Measurements from ENCODE around the gene ACSS3. TPM values are rescaled to one million over a fixed set of nuclear protein-coding genes. Genes with fewer than 3 reads are reported as not detected.

Gene ACSS3
- total RNA-seq, 1 experiment from 2014 or later, result 0.70 TPM

DNA sequence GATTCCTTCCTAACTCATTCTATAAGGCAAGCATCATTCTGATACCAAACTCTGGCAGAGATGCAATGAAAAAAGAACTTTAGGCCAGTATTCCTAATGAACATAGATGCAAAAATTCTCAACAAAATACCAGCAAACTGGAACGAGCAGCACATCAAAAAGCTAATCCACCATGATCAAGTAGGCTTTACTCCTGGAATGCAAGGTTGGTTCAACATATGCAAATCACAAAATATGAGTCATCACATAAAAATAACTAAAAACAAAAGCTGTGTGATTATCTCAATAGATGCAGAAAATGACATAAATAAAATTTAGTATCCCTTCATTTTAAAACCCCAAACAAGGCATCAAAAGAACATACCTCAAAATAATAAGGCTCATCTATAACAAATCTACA lies 98.9 kb downstream of the ACSS3 start:
- intact Hi-C loops (cut with micrococcal nuclease; ENCODE audit: unreplicated experiment), result no loop called here
- DNase-seq, result no peak
- Mint-ChIP-seq H3K4me1 (ENCODE audit: low read depth, unreplicated experiment) (no peaks in the 10 kb centered on the region), H3K4me3 (ENCODE audit: unreplicated experiment) (no peak overlapping the region), H3K9me3 (ENCODE audit: unreplicated experiment) (no peaks in the 10 kb centered on the region), H3K27me3 (ENCODE audit: insufficient read depth, unreplicated experiment) (no peaks in the 10 kb centered on the region), H3K36me3 (ENCODE audit: insufficient read depth, unreplicated experiment) (no peaks in the 10 kb centered on the region), H3K27ac (ENCODE audit: unreplicated experiment) (no peak overlapping the region)
- ChIA-PET CTCF (no interaction called here), POLR2A (no interaction called here)
- no peaks in the 10 kb centered on the region for H3K27me3 ChIP-seq (replicated peaks; ENCODE audit: control insufficient read depth, insufficient read depth, low read length)
- no TSS peak for BruUV-seq (replicated peaks)
- H3K9me3 ChIP-seq, result peaks cover 12% of the 10 kb centered on the region
- H3K4me1 ChIP-seq, result no peaks in the 10 kb centered on the region
- no peak overlapping the region for H3K4me3 ChIP-seq (ENCODE audit: low read depth, low read length)
- no peaks in the 10 kb centered on the region for H3K36me3 ChIP-seq (ENCODE audit: control insufficient read depth, insufficient read depth, low read length)
- TF ChIP-seq, protein P1, sequence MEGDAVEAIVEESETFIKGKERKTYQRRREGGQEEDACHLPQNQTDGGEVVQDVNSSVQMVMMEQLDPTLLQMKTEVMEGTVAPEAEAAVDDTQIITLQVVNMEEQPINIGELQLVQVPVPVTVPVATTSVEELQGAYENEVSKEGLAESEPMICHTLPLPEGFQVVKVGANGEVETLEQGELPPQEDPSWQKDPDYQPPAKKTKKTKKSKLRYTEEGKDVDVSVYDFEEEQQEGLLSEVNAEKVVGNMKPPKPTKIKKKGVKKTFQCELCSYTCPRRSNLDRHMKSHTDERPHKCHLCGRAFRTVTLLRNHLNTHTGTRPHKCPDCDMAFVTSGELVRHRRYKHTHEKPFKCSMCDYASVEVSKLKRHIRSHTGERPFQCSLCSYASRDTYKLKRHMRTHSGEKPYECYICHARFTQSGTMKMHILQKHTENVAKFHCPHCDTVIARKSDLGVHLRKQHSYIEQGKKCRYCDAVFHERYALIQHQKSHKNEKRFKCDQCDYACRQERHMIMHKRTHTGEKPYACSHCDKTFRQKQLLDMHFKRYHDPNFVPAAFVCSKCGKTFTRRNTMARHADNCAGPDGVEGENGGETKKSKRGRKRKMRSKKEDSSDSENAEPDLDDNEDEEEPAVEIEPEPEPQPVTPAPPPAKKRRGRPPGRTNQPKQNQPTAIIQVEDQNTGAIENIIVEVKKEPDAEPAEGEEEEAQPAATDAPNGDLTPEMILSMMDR (IDR thresholded peaks at IDR 0.05; ENCODE audit: insufficient read depth in 1 of 2, low read depth in 1 of 2, low read length in 1 of 2, severe bottlenecking in 1 of 2, unreplicated experiment in 1 of 2), result no peak

GRCh38 chr12:81181691-81182090 lies 103.8 kb downstream of the ACSS3 start:
- intact Hi-C loops (cut with micrococcal nuclease; ENCODE audit: unreplicated experiment), result no loop called here
- ChIA-PET POLR2A (no interaction called here), CTCF (no interaction called here)
- Mint-ChIP-seq H3K27ac (ENCODE audit: unreplicated experiment) (no peak overlapping the region), H3K4me3 (ENCODE audit: unreplicated experiment) (no peak overlapping the region), H3K27me3 (ENCODE audit: insufficient read depth, unreplicated experiment) (no peaks in the 10 kb centered on the region), H3K9me3 (ENCODE audit: unreplicated experiment) (no peaks in the 10 kb centered on the region), H3K4me1 (ENCODE audit: low read depth, unreplicated experiment) (no peaks in the 10 kb centered on the region), H3K36me3 (ENCODE audit: insufficient read depth, unreplicated experiment) (no peaks in the 10 kb centered on the region)
- no TSS peak for BruUV-seq (replicated peaks)
- Histone ChIP-seq H3K4me3 (ENCODE audit: low read depth, low read length) (no peak overlapping the region), H3K9me3 (peaks cover 10% of the 10 kb centered on the region), H3K36me3 (ENCODE audit: control insufficient read depth, insufficient read depth, low read length) (no peaks in the 10 kb centered on the region), H3K4me1 (no peaks in the 10 kb centered on the region), H3K27me3 (replicated peaks; ENCODE audit: control insufficient read depth, insufficient read depth, low read length) (no peaks in the 10 kb centered on the region)
- DNase-seq, result no peak
- TF ChIP-seq, protein P1 (IDR thresholded peaks at IDR 0.05; ENCODE audit: insufficient read depth in 1 of 2, low read depth in 1 of 2, low read length in 1 of 2, severe bottlenecking in 1 of 2, unreplicated experiment in 1 of 2), result no peak

DNA sequence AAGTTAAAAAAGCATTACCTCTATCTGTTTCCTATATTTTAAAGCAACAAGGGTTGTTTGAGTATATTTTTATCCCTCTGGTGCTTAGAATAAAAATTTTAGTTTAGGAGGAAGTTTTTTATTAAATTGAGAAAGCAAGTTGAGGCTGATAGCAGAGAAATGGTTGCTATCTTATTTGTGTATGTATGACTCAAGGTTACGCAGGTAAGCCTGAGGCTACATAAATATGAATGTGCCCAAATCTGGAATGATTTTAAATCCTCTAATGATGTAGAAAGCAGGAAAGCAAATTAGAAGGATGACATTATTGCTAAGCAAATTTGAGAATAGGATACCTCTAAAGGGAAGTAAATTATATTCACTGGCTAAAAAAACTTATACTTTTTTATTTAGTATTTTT lies 109.8 kb downstream of the ACSS3 start:
- no peaks in the 10 kb centered on the region for H3K9me3 Mint-ChIP-seq (ENCODE audit: unreplicated experiment)
- no peak overlapping the region for H3K4me3 ChIP-seq (ENCODE audit: low read depth, low read length)
- H3K36me3 Mint-ChIP-seq (ENCODE audit: insufficient read depth, unreplicated experiment), result no peaks in the 10 kb centered on the region
- H3K4me1 ChIP-seq, result no peaks in the 10 kb centered on the region
- no peaks in the 10 kb centered on the region for H3K9me3 ChIP-seq
- ChIA-PET CTCF (no interaction called here), POLR2A (no interaction called here)
- no peaks in the 10 kb centered on the region for H3K27me3 ChIP-seq (replicated peaks; ENCODE audit: control insufficient read depth, insufficient read depth, low read length)
- no peaks in the 10 kb centered on the region for H3K27me3 Mint-ChIP-seq (ENCODE audit: insufficient read depth, unreplicated experiment)
- intact Hi-C loops (cut with micrococcal nuclease; ENCODE audit: unreplicated experiment), result no loop called here
- no TSS peak for BruUV-seq (replicated peaks)
- no peaks in the 10 kb centered on the region for H3K36me3 ChIP-seq (ENCODE audit: control insufficient read depth, insufficient read depth, low read length)
- no peak overlapping the region for H3K4me3 Mint-ChIP-seq (ENCODE audit: unreplicated experiment)
- TF ChIP-seq, protein P1 (IDR thresholded peaks at IDR 0.05; ENCODE audit: insufficient read depth in 1 of 2, low read depth in 1 of 2, low read length in 1 of 2, severe bottlenecking in 1 of 2, unreplicated experiment in 1 of 2), result no peak
- no peak for DNase-seq
- no peak overlapping the region for H3K27ac Mint-ChIP-seq (ENCODE audit: unreplicated experiment)
- no peaks in the 10 kb centered on the region for H3K4me1 Mint-ChIP-seq (ENCODE audit: low read depth, unreplicated experiment)

All from Caco-2 (cell line).